GM23338 (cell line): Measurements from ENCODE around the gene MICAL3. TPM values are rescaled to one million over a fixed set of nuclear protein-coding genes. Genes with fewer than 3 reads are reported as not detected.

ENCODE experiments used
- ATAC-seq: fragments of 200-7000 bp; cut with Tn5 transposase; 3 replicates; pipeline ENCODE4 v1.9.1; 2020
- DNase-seq: peaks from one replicate; pipeline ENCODE4 v3.0.0-alpha.2; 2015; ENCODE audit warnings: low spot score
- H2AFZ ChIP-seq: fragments of 200-600 bp; sonication (generic); 2 replicates; pipeline ENCODE4 v1.8.0; 2016; ENCODE audit warnings: antibody characterized with exemption, mild to moderate bottlenecking, moderate library complexity
- H3F3A ChIP-seq: fragments of 200-600 bp; sonication (generic); replicated peaks from 2 replicates; pipeline ENCODE4 v1.8.0; 2017; ENCODE audit warnings: antibody characterized with exemption, mixed run types, low read depth
- H3K27ac ChIP-seq: fragments of 200-600 bp; sonication (generic); 2 replicates; pipeline ENCODE4 v1.6.1; 2016; ENCODE audit warnings: low read depth
- H3K27me3 ChIP-seq: fragments of 200-600 bp; sonication (generic); 2 replicates; pipeline ENCODE4 v1.8.0; 2016; ENCODE audit warnings: mild to moderate bottlenecking, mixed run types, moderate library complexity; ENCODE audit not compliant: insufficient read depth
- H3K36me3 ChIP-seq: fragments of 200-600 bp; sonication (generic); 2 replicates; pipeline ENCODE4 v1.8.0; 2016; ENCODE audit warnings: mild to moderate bottlenecking; ENCODE audit not compliant: insufficient read depth
- H3K4me1 ChIP-seq: fragments of 200-600 bp; sonication (generic); 2 replicates; pipeline ENCODE4 v1.8.0; 2016; ENCODE audit warnings: mild to moderate bottlenecking, moderate library complexity; ENCODE audit not compliant: insufficient read depth
- H3K4me2 ChIP-seq: fragments of 200-600 bp; sonication (generic); 2 replicates; pipeline ENCODE4 v1.7.1; 2017; ENCODE audit warnings: mixed run types
- H3K4me3 ChIP-seq: fragments of 200-600 bp; sonication (generic); 2 replicates; pipeline ENCODE4 v1.6.1; 2016; ENCODE audit warnings: mixed run types
- H3K79me2 ChIP-seq: fragments of 200-600 bp; sonication (generic); replicated peaks from 2 replicates; pipeline ENCODE4 v1.8.0; 2017; ENCODE audit warnings: mild to moderate bottlenecking; ENCODE audit not compliant: insufficient read depth
- H3K9me2 ChIP-seq: fragments of 200-600 bp; sonication (generic); 2 replicates; pipeline ENCODE4 v1.8.0; 2017; ENCODE audit not compliant: insufficient read depth
- H4K20me1 ChIP-seq: fragments of 200-600 bp; sonication (generic); replicated peaks from 2 replicates; pipeline ENCODE4 v1.8.0; 2017; ENCODE audit warnings: mild to moderate bottlenecking; ENCODE audit not compliant: insufficient read depth
- H3K27ac Mint-ChIP-seq: 2 replicates; pipeline ENCODE4 v1.8.0; 2020; ENCODE audit warnings: inconsistent platforms, mild to moderate bottlenecking, moderate library complexity, mixed read lengths
- H3K27me3 Mint-ChIP-seq: 3 replicates; pipeline ENCODE4 v1.8.0; 2022; ENCODE audit warnings: low read depth, mild to moderate bottlenecking, moderate library complexity, mixed read lengths, inconsistent platforms; ENCODE audit not compliant: insufficient read depth, poor library complexity
- H3K36me3 Mint-ChIP-seq: 3 replicates; pipeline ENCODE4 v1.8.0; 2021; ENCODE audit warnings: low read depth, mild to moderate bottlenecking, inconsistent platforms, moderate library complexity, mixed read lengths
- H3K4me1 Mint-ChIP-seq: 3 replicates; pipeline ENCODE4 v1.8.0; 2020; ENCODE audit warnings: mild to moderate bottlenecking, inconsistent platforms, mixed read lengths
- H3K4me3 Mint-ChIP-seq: 3 replicates; pipeline ENCODE4 v1.8.0; 2021; ENCODE audit warnings: moderate library complexity, mild to moderate bottlenecking, inconsistent platforms, mixed read lengths
- H3K9me3 Mint-ChIP-seq: 3 replicates; pipeline ENCODE4 v1.8.0; 2020; ENCODE audit warnings: moderate library complexity, mild to moderate bottlenecking, inconsistent platforms, mixed read lengths
- CREB1 ChIP-seq: fragments of 250-450 bp; sonication (Bioruptor Pico); IDR thresholded peaks from 2 replicates; pipeline ENCODE4 v1.5.0; 2020; ENCODE audit warnings: low read depth, mild to moderate bottlenecking, moderate library complexity
- ETS1 ChIP-seq: IDR thresholded peaks from 2 replicates; pipeline ENCODE4 v1.6.1; 2016; ENCODE audit warnings: antibody characterized with exemption
- EZH2 ChIP-seq: fragments of 200-600 bp; sonication (generic); IDR thresholded peaks from one replicate; pipeline ENCODE4 v1.8.0; 2017; ENCODE audit warnings: antibody characterized with exemption, mild to moderate bottlenecking, low read depth; ENCODE audit not compliant: unreplicated experiment
- EZH2phosphoT487 ChIP-seq: fragments of 200-600 bp; sonication (generic); IDR thresholded peaks from one replicate; pipeline ENCODE4 v1.8.1; 2018; ENCODE audit warnings: antibody characterized with exemption; ENCODE audit not compliant: unreplicated experiment
- JUNB ChIP-seq: IDR thresholded peaks from one replicate; pipeline ENCODE4 v1.6.1; 2016; ENCODE audit warnings: antibody characterized with exemption; ENCODE audit not compliant: unreplicated experiment
- NANOG ChIP-seq: IDR thresholded peaks from 2 replicates; pipeline ENCODE4 v1.6.1; 2016; ENCODE audit warnings: antibody characterized with exemption, borderline replicate concordance
- POLR2AphosphoS5 ChIP-seq: IDR thresholded peaks from 2 replicates; pipeline ENCODE4 v1.6.1; 2016; ENCODE audit warnings: antibody characterized with exemption, low read depth
- STAT1 ChIP-seq: IDR thresholded peaks from one replicate; pipeline ENCODE4 v1.6.1; 2016; ENCODE audit warnings: antibody characterized with exemption; ENCODE audit not compliant: unreplicated experiment
- ZNF114 ChIP-seq: fragments of 250-450 bp; sonication (Bioruptor Pico); IDR thresholded peaks from 2 replicates; pipeline ENCODE4 v1.5.0; 2020; ENCODE audit warnings: mild to moderate bottlenecking, moderate library complexity
- ZNF331 ChIP-seq: fragments of 250-450 bp; sonication (Bioruptor Pico); IDR thresholded peaks from 2 replicates; pipeline ENCODE4 v1.5.0; 2020; ENCODE audit warnings: low read depth, mild to moderate bottlenecking, moderate library complexity
- ZNF462 ChIP-seq: fragments of 250-450 bp; sonication (Bioruptor Pico); IDR thresholded peaks from 2 replicates; pipeline ENCODE4 v1.5.0; 2020; ENCODE audit warnings: mild to moderate bottlenecking, moderate library complexity
- polyA plus RNA-seq: library from polyadenylated mRNA; unstranded; fragments of >200 nt; fragmentation: Nextera tagmentation; extraction: Ambion mirVana; gene quantifications from 2 replicates; pipeline ENCODE4 v1.2.1, GENCODE V29; 2016
- total RNA-seq: library from RNA; depleted of rRNA; stranded (reverse); fragments of >200 nt; shearing (Covaris generic); gene quantifications from 2 replicates; pipeline ENCODE4 v1.2.3, GENCODE V29; 2014
- TF ChIP-seq, protein P1 (sequence below): IDR thresholded peaks from one replicate; pipeline ENCODE4 v1.6.1; 2018; ENCODE audit warnings: antibody characterized with exemption; ENCODE audit not compliant: unreplicated experiment
- TF ChIP-seq, protein P2 (sequence below), 2 experiments: fragments of 200-600 bp in 1 of 2; sonication (generic) in 1 of 2; conservative IDR thresholded peaks; 2 replicates each; pipeline versions ENCODE4 v1.5.1 to v1.6.1; 2016 to 2017; ENCODE audit warnings: antibody characterized with exemption in 2 of 2, low read depth in 2 of 2, mild to moderate bottlenecking in 2 of 2, moderate library complexity in 1 of 2

Gene MICAL3
- total and polyA plus RNA-seq, 2 experiments from 2014 or later = 10.1 to 33.9 TPM

- H4K20me1 ChIP-seq = peaks cover 25% of the 10 kb centered on the region; the same call in 1 of the 2 replicates
- ATAC-seq (no peak), DNase-seq (no peak)
- no peak overlapping the region for H3K27ac Mint-ChIP-seq
- H3K36me3 Mint-ChIP-seq = no peaks in the 10 kb centered on the region; the same call in 2 of the 3 replicates
- 0 out of 2 replicates have a peak, but pooled peaks cover 4% of the 10 kb centered on the region for H3K27me3 ChIP-seq
- H3K27ac ChIP-seq = no peak overlapping the region
- H3K9me2 ChIP-seq = no peaks in the 10 kb centered on the region; the same call in 1 of the 2 replicates
- H3K36me3 ChIP-seq = no peaks in the 10 kb centered on the region
- H3K27me3 Mint-ChIP-seq = peaks cover 14% of the 10 kb centered on the region
- no peak overlapping the region for H3K4me2 ChIP-seq
- H2AFZ ChIP-seq = no peak overlapping the region
- H3K4me1 Mint-ChIP-seq = peaks cover 10% of the 10 kb centered on the region
- TF ChIP-seq ZNF462 (no peak), JUNB (no peak), ZNF114 (CRISPR knock-in tag) (no peak), ZNF331 (CRISPR knock-in tag) (no peak), ETS1 (no peak), POLR2AphosphoS5 (no peak), NANOG (no peak), EZH2phosphoT487 (no peak), EZH2 (no peak), STAT1 (no peak), CREB1 (CRISPR knock-in tag) (no peak)
- TF ChIP-seq, protein P1, sequence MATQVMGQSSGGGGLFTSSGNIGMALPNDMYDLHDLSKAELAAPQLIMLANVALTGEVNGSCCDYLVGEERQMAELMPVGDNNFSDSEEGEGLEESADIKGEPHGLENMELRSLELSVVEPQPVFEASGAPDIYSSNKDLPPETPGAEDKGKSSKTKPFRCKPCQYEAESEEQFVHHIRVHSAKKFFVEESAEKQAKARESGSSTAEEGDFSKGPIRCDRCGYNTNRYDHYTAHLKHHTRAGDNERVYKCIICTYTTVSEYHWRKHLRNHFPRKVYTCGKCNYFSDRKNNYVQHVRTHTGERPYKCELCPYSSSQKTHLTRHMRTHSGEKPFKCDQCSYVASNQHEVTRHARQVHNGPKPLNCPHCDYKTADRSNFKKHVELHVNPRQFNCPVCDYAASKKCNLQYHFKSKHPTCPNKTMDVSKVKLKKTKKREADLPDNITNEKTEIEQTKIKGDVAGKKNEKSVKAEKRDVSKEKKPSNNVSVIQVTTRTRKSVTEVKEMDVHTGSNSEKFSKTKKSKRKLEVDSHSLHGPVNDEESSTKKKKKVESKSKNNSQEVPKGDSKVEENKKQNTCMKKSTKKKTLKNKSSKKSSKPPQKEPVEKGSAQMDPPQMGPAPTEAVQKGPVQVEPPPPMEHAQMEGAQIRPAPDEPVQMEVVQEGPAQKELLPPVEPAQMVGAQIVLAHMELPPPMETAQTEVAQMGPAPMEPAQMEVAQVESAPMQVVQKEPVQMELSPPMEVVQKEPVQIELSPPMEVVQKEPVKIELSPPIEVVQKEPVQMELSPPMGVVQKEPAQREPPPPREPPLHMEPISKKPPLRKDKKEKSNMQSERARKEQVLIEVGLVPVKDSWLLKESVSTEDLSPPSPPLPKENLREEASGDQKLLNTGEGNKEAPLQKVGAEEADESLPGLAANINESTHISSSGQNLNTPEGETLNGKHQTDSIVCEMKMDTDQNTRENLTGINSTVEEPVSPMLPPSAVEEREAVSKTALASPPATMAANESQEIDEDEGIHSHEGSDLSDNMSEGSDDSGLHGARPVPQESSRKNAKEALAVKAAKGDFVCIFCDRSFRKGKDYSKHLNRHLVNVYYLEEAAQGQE = no peak
- TF ChIP-seq, protein P2, sequence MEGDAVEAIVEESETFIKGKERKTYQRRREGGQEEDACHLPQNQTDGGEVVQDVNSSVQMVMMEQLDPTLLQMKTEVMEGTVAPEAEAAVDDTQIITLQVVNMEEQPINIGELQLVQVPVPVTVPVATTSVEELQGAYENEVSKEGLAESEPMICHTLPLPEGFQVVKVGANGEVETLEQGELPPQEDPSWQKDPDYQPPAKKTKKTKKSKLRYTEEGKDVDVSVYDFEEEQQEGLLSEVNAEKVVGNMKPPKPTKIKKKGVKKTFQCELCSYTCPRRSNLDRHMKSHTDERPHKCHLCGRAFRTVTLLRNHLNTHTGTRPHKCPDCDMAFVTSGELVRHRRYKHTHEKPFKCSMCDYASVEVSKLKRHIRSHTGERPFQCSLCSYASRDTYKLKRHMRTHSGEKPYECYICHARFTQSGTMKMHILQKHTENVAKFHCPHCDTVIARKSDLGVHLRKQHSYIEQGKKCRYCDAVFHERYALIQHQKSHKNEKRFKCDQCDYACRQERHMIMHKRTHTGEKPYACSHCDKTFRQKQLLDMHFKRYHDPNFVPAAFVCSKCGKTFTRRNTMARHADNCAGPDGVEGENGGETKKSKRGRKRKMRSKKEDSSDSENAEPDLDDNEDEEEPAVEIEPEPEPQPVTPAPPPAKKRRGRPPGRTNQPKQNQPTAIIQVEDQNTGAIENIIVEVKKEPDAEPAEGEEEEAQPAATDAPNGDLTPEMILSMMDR (conservative IDR thresholded peaks at IDR 0.05; ENCODE audit: low read depth in 2 of 2) = no peak
- H3K79me2 ChIP-seq = peaks cover 65% of the 10 kb centered on the region
- peaks cover 8% of the 10 kb centered on the region; the same call in 1 of the 3 replicates for H3K9me3 Mint-ChIP-seq
- H3K4me3 ChIP-seq = no peak overlapping the region
- H3F3A ChIP-seq = no peaks in the 10 kb centered on the region
- H3K4me1 ChIP-seq = peaks cover 10% of the 10 kb centered on the region
- H3K4me3 Mint-ChIP-seq = no peak overlapping the region; the same call in 2 of the 3 replicates
These were observed 25.4 kb downstream of the MICAL3 start for GRCh38 chr22:17998913-17999312.
